ENCODE results near the gene SLC25A39.
"Not testable (repeated sequence)": the region's sequence is repeated elsewhere in the genome, so short reads cannot be mapped to it uniquely, and the experiment has no call there.

The SLC25A39 gene

DNA sequence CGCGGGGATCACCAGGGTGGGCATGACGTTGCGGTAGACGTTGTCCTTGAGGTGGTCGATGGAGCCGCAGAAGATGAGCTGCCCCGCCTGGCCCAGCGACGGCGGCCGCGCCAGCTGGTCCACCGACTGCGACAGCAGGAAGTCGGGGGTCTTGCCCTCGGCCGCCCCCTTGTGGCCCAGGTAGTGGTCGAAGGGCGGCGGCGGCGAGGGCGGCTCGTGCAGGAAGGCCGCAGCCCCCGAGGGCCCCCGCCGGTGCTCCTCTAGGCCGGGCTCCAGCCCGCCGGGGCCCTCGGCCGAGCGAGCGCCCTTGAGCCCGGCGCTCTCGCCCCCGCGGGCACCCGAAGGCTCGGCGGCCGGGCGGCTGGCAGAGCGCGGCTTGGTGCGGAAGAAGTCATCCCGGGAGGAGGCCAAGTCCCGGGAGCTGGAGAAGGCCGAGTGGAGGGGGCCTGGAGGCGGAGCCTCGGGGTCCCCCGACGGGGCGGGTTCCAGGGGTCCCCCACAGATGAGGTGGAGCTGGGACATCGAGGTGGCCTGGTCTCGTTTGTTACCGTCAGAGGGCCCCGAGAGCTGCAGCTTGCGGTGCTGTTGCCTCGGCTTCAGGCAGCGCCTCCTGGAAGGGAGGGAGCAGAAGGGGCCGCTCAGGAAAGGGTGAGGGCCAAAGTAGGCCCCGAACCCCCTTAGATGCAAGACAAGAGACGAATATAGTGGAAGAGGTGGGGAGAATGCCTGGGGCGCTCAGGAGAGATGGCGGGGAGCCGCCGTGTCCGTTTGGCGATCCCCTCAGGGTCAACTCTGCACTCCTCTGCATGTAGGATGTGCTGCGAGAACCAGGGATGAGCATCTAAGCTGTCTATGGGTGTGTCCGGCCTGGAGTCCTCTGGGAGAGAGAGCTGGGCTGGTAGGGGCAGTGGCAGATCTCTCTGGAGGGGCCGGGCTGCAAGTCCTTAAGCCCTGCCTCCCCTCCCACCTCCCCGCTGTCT lies 30.2 kb upstream of the SLC25A39 start:
- in situ Hi-C loops (cut with MboI; ENCODE audit: low sequenced_read_pairs), result no loop called here

GRCh38 chr17:44353672-44354331 lies 29.2 kb upstream of the SLC25A39 start:
- in situ Hi-C loops (cut with MboI; ENCODE audit: low sequenced_read_pairs), result no loop called here

DNA sequence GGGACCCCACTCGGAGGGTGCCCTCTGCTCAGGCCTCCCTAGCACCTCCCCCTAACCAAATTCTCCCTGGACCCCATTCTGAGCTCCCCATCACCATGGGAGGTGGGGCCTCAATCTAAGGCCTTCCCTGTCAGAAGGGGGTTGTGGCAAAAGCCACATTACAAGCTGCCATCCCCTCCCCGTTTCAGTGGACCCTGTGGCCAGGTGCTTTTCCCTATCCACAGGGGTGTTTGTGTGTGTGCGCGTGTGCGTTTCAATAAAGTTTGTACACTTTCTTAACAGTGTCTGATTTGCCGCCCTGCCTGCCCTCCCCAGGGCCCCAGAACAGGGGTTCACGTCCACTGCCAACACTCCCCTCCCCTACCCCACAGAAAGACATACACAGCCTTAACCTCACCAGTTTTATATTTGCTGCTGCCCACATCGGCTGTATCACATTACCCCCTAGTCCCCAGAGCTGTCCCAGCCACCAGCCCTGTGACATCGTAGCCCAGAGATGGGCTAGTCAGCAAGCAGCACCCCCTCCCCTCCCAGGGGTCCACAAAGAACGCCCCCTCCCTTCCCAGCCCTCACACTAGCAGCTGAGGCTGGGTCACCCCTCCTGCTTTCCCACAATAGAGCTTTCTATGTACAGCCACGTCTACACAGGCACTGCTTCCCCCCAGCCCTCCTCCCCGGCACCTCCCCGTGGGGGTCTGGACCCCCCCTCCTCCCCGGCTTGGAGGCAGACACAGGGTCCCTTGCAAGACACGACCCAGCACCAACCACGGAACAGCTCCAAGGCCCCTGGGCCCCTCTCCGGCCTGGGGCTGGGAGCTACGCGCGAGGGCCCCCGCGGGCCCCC lies 28.4 kb upstream of the SLC25A39 start:
- in situ Hi-C loops (cut with MboI; ENCODE audit: low sequenced_read_pairs), result no loop called here

GRCh38 chr17:44351961-44352827 lies 27.6 kb upstream of the SLC25A39 start:
- in situ Hi-C loops (cut with MboI; ENCODE audit: low sequenced_read_pairs), result no loop called here

DNA sequence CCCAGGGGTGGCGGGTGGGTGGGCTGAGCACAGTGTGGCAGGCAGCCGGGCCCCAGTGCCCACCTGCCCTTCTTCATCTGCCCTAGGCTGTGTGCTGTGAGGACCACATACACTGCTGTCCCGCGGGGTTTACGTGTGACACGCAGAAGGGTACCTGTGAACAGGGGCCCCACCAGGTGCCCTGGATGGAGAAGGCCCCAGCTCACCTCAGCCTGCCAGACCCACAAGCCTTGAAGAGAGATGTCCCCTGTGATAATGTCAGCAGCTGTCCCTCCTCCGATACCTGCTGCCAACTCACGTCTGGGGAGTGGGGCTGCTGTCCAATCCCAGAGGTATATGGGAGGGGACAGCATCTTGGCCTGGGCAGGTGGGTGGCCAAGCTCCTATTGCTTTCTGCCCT lies 26.8 kb upstream of the SLC25A39 start:
- in situ Hi-C loops (cut with MboI; ENCODE audit: low sequenced_read_pairs), result no loop called here

DNA sequence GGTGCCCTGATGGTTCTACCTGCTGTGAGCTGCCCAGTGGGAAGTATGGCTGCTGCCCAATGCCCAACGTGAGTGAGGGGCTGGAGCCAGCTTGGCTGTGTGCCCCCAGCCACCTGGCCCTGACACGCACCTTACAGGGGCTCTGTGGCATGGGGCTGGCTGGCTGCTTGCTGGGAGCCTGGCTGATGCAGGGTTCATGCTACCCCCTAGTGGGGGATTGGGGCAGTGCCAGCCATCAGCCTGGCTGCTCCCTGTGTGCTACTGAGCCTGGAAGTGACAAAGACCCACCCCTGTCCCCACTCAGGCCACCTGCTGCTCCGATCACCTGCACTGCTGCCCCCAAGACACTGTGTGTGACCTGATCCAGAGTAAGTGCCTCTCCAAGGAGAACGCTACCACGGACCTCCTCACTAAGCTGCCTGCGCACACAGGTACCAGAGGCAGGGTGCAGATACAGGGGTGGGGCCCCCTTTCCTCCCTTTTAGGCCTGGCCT lies 26.2 kb upstream of the SLC25A39 start:
- in situ Hi-C loops (cut with MboI; ENCODE audit: low sequenced_read_pairs), result no loop called here

- in situ Hi-C loops (cut with MboI; ENCODE audit: low sequenced_read_pairs), result no loop called here
Observed at GRCh38 chr17:44349553-44350070, 25.0 kb upstream of the SLC25A39 start.

DNA sequence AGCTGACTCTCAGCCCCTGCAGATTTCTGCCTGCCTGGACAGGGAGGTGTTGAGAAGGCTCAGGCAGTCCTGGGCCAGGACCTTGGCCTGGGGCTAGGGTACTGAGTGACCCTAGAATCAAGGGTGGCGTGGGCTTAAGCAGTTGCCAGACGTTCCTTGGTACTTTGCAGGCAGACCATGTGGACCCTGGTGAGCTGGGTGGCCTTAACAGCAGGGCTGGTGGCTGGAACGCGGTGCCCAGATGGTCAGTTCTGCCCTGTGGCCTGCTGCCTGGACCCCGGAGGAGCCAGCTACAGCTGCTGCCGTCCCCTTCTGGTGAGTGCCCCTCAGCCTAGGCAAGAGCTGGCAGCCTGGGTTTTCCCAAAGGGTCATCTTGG lies 24.4 kb upstream of the SLC25A39 start:
- in situ Hi-C loops (cut with MboI; ENCODE audit: low sequenced_read_pairs), result no loop called here

DNA sequence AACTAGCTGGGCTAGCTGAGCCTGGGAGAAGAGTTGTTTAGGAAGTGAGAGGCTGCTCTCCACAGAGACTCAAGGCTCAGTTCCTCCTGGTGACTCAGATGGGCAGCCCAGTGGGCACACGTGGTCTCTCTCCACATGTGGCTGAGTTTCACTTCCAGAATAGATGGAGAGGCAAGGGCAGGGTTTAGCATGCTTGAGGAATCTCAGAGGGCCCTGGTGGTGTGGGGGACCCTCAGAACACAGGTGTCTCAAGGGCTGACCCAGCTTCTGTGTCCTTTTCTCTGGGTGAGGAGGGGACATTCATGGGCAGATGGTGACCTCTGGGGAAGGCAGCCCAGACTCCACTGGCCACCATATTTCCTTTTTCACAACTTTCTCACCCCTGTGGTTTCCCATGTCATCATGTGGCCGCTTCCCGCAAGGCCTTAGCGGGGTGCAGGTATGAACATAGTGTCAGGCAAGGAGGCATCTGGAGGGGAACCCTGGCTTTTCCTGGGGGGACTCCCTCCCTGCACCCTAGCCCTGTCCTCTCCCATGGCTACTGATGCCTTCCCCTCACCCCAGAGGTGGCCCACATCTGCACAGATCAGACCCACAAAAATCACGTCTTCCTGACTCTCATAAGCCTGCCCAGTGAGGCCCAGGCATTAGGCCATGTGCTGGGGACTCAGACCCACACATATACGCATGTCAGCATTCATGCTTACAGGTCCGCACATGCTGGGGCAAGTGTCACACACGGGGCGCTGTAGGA lies 23.8 kb upstream of the SLC25A39 start:
- in situ Hi-C loops (cut with MboI; ENCODE audit: low sequenced_read_pairs), result no loop called here

DNA sequence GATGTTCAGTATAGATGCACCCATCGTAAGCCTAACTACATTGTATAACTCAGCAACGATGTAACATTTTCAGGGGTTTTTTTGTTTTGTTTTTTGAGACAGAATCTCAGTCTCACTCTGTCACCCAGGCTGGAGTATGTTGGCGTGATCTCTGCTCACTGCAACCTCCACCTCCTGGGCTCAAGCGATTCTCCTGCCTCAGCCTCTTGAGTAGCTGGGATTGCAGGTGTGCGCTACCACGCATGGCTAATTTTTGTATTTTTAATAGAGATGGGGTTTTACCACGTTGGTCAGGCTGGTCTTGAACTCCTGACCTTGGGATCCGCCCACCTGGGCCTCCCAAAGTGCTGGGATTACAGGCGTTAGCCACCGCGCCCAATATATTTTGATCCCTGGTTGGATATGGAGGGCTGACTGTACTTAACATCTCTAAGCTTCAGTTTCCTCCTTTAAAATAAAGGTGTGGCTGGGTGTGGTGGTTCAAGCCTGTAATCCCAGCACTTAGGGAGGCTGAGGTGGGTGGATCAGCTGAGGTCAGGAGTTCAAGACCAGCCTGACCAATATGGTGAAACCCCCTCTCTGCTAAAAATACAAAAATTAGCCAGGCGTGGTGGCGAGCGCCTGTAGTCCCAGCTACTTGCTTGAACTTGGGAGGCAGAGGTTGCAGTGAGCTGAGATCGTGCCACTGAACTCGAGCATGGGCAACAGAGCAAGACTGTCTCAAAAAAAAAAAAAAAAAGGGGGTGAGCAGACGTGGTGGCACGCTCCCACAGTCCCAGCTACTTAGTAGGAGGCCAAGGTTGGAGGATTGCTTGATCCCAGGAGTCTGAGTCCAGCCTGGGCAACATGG lies 22.8 kb upstream of the SLC25A39 start:
- in situ Hi-C loops (cut with MboI; ENCODE audit: low sequenced_read_pairs), result not testable (repeated sequence)

GRCh38 chr17:44346064-44346844 lies 21.6 kb upstream of the SLC25A39 start:
- in situ Hi-C loops (cut with MboI; ENCODE audit: low sequenced_read_pairs), result no loop called here

- in situ Hi-C loops (cut with MboI; ENCODE audit: low sequenced_read_pairs), result no loop called here
Observed at GRCh38 chr17:44345454-44346026, 20.9 kb upstream of the SLC25A39 start.

DNA sequence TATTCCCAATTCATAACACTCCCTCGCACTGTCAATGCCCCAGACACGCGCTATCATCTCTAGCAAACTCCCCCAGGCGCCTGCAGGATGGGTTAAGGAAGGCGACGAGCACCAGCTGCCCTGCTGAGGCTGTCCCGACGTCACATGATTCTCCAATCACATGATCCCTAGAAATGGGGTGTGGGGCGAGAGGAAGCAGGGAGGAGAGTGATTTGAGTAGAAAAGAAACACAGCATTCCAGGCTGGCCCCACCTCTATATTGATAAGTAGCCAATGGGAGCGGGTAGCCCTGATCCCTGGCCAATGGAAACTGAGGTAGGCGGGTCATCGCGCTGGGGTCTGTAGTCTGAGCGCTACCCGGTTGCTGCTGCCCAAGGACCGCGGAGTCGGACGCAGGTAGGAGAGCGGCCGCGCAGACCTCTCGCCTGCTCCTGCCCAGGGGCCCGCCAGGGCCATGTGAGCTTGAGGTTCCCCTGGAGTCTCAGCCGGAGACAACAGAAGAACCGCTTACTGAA lies 20.4 kb upstream of the SLC25A39 start, which contains the start of gene GRN:
TSS of gene GRN (plus strand) at position 364 of the 515 bp plus-strand sequence. CDS start 3,863 bp downstream, outside the sequence.
- in situ Hi-C loops (cut with MboI; ENCODE audit: low sequenced_read_pairs), result no loop called here

- in situ Hi-C loops (cut with MboI; ENCODE audit: low sequenced_read_pairs), result no loop called here
Observed at GRCh38 chr17:44343510-44344209, 19.0 kb upstream of the SLC25A39 start.

GRCh38 chr17:44340553-44340952 lies 15.9 kb upstream of the SLC25A39 start:
- in situ Hi-C loops (cut with MboI; ENCODE audit: low sequenced_read_pairs), result not testable (repeated sequence)

- in situ Hi-C loops (cut with MboI; ENCODE audit: low sequenced_read_pairs), result no loop called here
Observed at GRCh38 chr17:44338702-44339101, 14.1 kb upstream of the SLC25A39 start.

Measured in HL-60/S4 treated with retinoic acid at 250 ng/mL for 4 days and 3 days (cell line).